ENCODE results near the gene GABRG3.

Gene GABRG3

DNA sequence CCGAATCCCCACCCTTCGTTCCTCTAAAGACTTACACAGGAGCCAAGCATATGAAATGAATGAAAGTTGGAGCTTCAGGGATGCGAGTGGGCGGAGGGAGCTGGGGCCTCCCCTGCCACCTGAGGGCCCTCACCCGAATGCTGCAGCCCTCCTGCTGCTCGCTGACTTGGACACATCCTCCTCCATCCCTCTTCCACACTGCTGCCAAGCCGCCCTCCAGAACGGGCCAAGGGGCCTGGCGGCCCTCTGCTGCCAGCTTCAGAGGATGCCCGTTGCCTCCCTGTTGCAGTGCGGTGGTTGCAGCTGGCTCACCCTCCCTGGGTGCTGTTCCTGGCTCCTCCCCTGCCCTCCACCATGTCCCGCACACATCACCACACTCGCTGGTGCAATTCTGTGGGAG is 71.2 kb downstream of the GABRG3 start:
- TF ChIP-seq FOXP2 (optimal IDR thresholded peaks at IDR 0.05; ENCODE audit: borderline replicate concordance, extremely low read depth, extremely low read length, insufficient read depth) (no peak), SIN3A (IDR thresholded peaks at IDR 0.05; ENCODE audit: borderline replicate concordance, insufficient read depth, low read length) (no peak), POLR2AphosphoS5 (IDR thresholded peaks at IDR 0.05; ENCODE audit: low read depth, low read length) (no peak), TAF1 (IDR thresholded peaks at IDR 0.05; ENCODE audit: borderline replicate concordance, insufficient read depth, low read length) (no peak)
- TF ChIP-seq, protein P1, sequence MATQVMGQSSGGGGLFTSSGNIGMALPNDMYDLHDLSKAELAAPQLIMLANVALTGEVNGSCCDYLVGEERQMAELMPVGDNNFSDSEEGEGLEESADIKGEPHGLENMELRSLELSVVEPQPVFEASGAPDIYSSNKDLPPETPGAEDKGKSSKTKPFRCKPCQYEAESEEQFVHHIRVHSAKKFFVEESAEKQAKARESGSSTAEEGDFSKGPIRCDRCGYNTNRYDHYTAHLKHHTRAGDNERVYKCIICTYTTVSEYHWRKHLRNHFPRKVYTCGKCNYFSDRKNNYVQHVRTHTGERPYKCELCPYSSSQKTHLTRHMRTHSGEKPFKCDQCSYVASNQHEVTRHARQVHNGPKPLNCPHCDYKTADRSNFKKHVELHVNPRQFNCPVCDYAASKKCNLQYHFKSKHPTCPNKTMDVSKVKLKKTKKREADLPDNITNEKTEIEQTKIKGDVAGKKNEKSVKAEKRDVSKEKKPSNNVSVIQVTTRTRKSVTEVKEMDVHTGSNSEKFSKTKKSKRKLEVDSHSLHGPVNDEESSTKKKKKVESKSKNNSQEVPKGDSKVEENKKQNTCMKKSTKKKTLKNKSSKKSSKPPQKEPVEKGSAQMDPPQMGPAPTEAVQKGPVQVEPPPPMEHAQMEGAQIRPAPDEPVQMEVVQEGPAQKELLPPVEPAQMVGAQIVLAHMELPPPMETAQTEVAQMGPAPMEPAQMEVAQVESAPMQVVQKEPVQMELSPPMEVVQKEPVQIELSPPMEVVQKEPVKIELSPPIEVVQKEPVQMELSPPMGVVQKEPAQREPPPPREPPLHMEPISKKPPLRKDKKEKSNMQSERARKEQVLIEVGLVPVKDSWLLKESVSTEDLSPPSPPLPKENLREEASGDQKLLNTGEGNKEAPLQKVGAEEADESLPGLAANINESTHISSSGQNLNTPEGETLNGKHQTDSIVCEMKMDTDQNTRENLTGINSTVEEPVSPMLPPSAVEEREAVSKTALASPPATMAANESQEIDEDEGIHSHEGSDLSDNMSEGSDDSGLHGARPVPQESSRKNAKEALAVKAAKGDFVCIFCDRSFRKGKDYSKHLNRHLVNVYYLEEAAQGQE (IDR thresholded peaks at IDR 0.05; ENCODE audit: insufficient read depth in 1 of 2, low read depth in 2 of 2, low read length in 2 of 2), result no peak

DNA sequence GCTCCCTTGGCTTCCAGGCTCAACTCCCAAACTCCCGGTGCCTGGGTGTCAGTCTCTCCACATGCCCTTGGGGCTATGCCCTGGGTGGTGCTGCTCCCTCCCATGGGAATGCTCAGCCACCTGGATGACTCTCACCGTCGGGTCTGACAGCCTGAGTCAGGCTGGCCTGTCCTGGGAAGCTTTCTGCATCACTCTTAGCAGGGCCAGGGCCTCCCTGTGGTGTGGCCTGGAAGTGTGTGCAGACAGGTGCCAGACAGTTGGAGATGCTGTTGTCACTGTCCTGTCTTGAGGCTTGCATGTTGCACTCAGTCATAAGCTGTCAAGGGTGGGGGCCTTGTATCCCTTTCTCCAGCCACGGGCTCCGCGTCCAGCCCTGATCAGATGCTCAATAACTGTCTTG is 71.7 kb downstream of the GABRG3 start:
- TF ChIP-seq TAF1 (IDR thresholded peaks at IDR 0.05; ENCODE audit: borderline replicate concordance, insufficient read depth, low read length) (no peak), SIN3A (IDR thresholded peaks at IDR 0.05; ENCODE audit: borderline replicate concordance, insufficient read depth, low read length) (no peak), POLR2AphosphoS5 (IDR thresholded peaks at IDR 0.05; ENCODE audit: low read depth, low read length) (no peak), FOXP2 (optimal IDR thresholded peaks at IDR 0.05; ENCODE audit: borderline replicate concordance, extremely low read depth, extremely low read length, insufficient read depth) (no peak)
- TF ChIP-seq, protein P1 (IDR thresholded peaks at IDR 0.05; ENCODE audit: insufficient read depth in 1 of 2, low read depth in 2 of 2, low read length in 2 of 2), result no peak

GRCh38 chr15:27043770-27044169 is 72.8 kb downstream of the GABRG3 start:
- TF ChIP-seq SIN3A (IDR thresholded peaks at IDR 0.05; ENCODE audit: borderline replicate concordance, insufficient read depth, low read length), result no peak
- TF ChIP-seq, protein P1 (IDR thresholded peaks at IDR 0.05; ENCODE audit: insufficient read depth in 1 of 2, low read depth in 2 of 2, low read length in 2 of 2), result no peak
- TF ChIP-seq POLR2AphosphoS5 (IDR thresholded peaks at IDR 0.05; ENCODE audit: low read depth, low read length), result no peak
- TF ChIP-seq FOXP2 (optimal IDR thresholded peaks at IDR 0.05; ENCODE audit: borderline replicate concordance, extremely low read depth, extremely low read length, insufficient read depth), result no peak
- TF ChIP-seq TAF1 (IDR thresholded peaks at IDR 0.05; ENCODE audit: borderline replicate concordance, insufficient read depth, low read length), result no peak

GRCh38 chr15:27045796-27046195 is 74.8 kb downstream of the GABRG3 start:
- TF ChIP-seq FOXP2 (optimal IDR thresholded peaks at IDR 0.05; ENCODE audit: borderline replicate concordance, extremely low read depth, extremely low read length, insufficient read depth) (no peak), TAF1 (IDR thresholded peaks at IDR 0.05; ENCODE audit: borderline replicate concordance, insufficient read depth, low read length) (no peak)

GRCh38 chr15:27046880-27047279 is 75.9 kb downstream of the GABRG3 start:
- TF ChIP-seq TAF1 (IDR thresholded peaks at IDR 0.05; ENCODE audit: borderline replicate concordance, insufficient read depth, low read length) (no peak), FOXP2 (optimal IDR thresholded peaks at IDR 0.05; ENCODE audit: borderline replicate concordance, extremely low read depth, extremely low read length, insufficient read depth) (no peak), POLR2AphosphoS5 (IDR thresholded peaks at IDR 0.05; ENCODE audit: low read depth, low read length) (no peak), SIN3A (IDR thresholded peaks at IDR 0.05; ENCODE audit: borderline replicate concordance, insufficient read depth, low read length) (no peak)
- TF ChIP-seq, protein P1 (IDR thresholded peaks at IDR 0.05; ENCODE audit: insufficient read depth in 1 of 2, low read depth in 2 of 2, low read length in 2 of 2), result no peak

Data from PFSK-1 (cell line).